SK-N-SH treated with all-trans-retinoic acid at 6 μM for 48 hours (cell line): ENCODE measurements around the gene AIF1L.

Source experiments
- ATAC-seq: fragments of 200-7000 bp; cut with Tn5 transposase; 3 replicates; pipeline ENCODE4 v1.9.1; 2020; ENCODE audit warnings: mild to moderate bottlenecking, moderate library complexity
- ARNTL ChIP-seq: fragments of 450-650 bp; formaldehyde crosslinking; IDR thresholded peaks from 2 replicates; pipeline ENCODE4 v1.5.0; 2020; ENCODE audit warnings: low read depth, mild to moderate bottlenecking, moderate library complexity, borderline replicate concordance
- BACH2 ChIP-seq: fragments of 250-450 bp; sonication (Bioruptor Pico); IDR thresholded peaks from 2 replicates; pipeline ENCODE4 v1.9.0; 2021; ENCODE audit warnings: mild to moderate bottlenecking, borderline replicate concordance
- CSDC2 ChIP-seq: fragments of 250-450 bp; sonication (Bioruptor Pico); IDR thresholded peaks from 2 replicates; pipeline ENCODE4 v1.5.0; 2020; ENCODE audit warnings: mild to moderate bottlenecking, moderate library complexity
- ESRRG ChIP-seq: fragments of 250-450 bp; sonication (Bioruptor Pico); IDR thresholded peaks from 2 replicates; pipeline ENCODE4 v1.6.1; 2021; ENCODE audit warnings: mild to moderate bottlenecking
- GLIS3 ChIP-seq: fragments of 250-450 bp; sonication (Bioruptor Pico); IDR thresholded peaks from 2 replicates; pipeline ENCODE4 v1.5.0; 2020; ENCODE audit warnings: mild to moderate bottlenecking, moderate library complexity
- ISL1 ChIP-seq: fragments of 250-450 bp; sonication (Bioruptor Pico); IDR thresholded peaks from 2 replicates; pipeline ENCODE4 v2.1.2; 2022; ENCODE audit warnings: mild to moderate bottlenecking, moderate library complexity
- OSR1 ChIP-seq: fragments of 250-450 bp; sonication (Bioruptor Pico); IDR thresholded peaks from 2 replicates; pipeline ENCODE4 v1.8.0; 2022; ENCODE audit warnings: moderate library complexity, mild to moderate bottlenecking, inconsistent platforms
- PPARA ChIP-seq: fragments of 250-450 bp; sonication (Bioruptor Pico); IDR thresholded peaks from 2 replicates; pipeline ENCODE4 v1.5.0; 2020; ENCODE audit warnings: mild to moderate bottlenecking, borderline replicate concordance
- RARB ChIP-seq: fragments of 250-450 bp; sonication (Bioruptor Pico); IDR thresholded peaks from 2 replicates; pipeline ENCODE4 v1.8.0; 2021; ENCODE audit warnings: mild to moderate bottlenecking, moderate library complexity
- TCF4 ChIP-seq: fragments of 250-450 bp; sonication (Bioruptor Pico); IDR thresholded peaks from 2 replicates; pipeline ENCODE4 v1.8.0; 2021; ENCODE audit warnings: mild to moderate bottlenecking, moderate library complexity, borderline replicate concordance
- TOX ChIP-seq: fragments of 250-450 bp; sonication (Bioruptor Pico); IDR thresholded peaks from 2 replicates; pipeline ENCODE4 v1.8.0; 2021; ENCODE audit warnings: mild to moderate bottlenecking, moderate library complexity, borderline replicate concordance
- ZC3H10 ChIP-seq: fragments of 250-450 bp; sonication (Bioruptor Pico); IDR thresholded peaks from 2 replicates; pipeline ENCODE4 v1.5.1; 2021; ENCODE audit warnings: mild to moderate bottlenecking, moderate library complexity
- ZFP3 ChIP-seq: fragments of 250-450 bp; sonication (Bioruptor Pico); IDR thresholded peaks from 2 replicates; pipeline ENCODE4 v1.5.0; 2020; ENCODE audit warnings: mild to moderate bottlenecking, moderate library complexity
- ZFP30 ChIP-seq: fragments of 450-650 bp; formaldehyde crosslinking; IDR thresholded peaks from 2 replicates; pipeline ENCODE4 v1.5.0; 2022; ENCODE audit warnings: mild to moderate bottlenecking, moderate library complexity
- ZNF565 ChIP-seq: fragments of 450-650 bp; formaldehyde crosslinking; conservative IDR thresholded peaks from 2 replicates; pipeline ENCODE4 v1.5.0; 2020; ENCODE audit warnings: low read depth, mild to moderate bottlenecking, moderate library complexity
- ZNF70 ChIP-seq: fragments of 450-650 bp; formaldehyde crosslinking; IDR thresholded peaks from 2 replicates; pipeline ENCODE4 v1.5.0; 2020; ENCODE audit warnings: mild to moderate bottlenecking, moderate library complexity
- ZNF8 ChIP-seq: fragments of 450-650 bp; formaldehyde crosslinking; IDR thresholded peaks from 2 replicates; pipeline ENCODE4 v1.5.0; 2020; ENCODE audit warnings: mild to moderate bottlenecking, moderate library complexity
- TF ChIP-seq, protein P1 (sequence below): fragments of 250-450 bp; sonication (Bioruptor Pico); IDR thresholded peaks from 2 replicates; pipeline ENCODE4 v1.5.1; 2020; ENCODE audit warnings: low read depth, mild to moderate bottlenecking, moderate library complexity
- TF ChIP-seq, protein P2 (sequence below): fragments of 250-450 bp; sonication (Bioruptor Pico); IDR thresholded peaks from 2 replicates; pipeline ENCODE4 v1.8.0; 2020; ENCODE audit warnings: mild to moderate bottlenecking, moderate library complexity, borderline replicate concordance
- TF ChIP-seq, protein P3 (sequence below): fragments of 250-450 bp; sonication (Bioruptor Pico); IDR thresholded peaks from 2 replicates; pipeline ENCODE4 v1.8.0; 2021; ENCODE audit warnings: low read depth, mild to moderate bottlenecking, moderate library complexity, borderline replicate concordance
- TF ChIP-seq, protein P4 (sequence below): fragments of 250-450 bp; sonication (Bioruptor Pico); IDR thresholded peaks from 2 replicates; pipeline ENCODE4 v1.5.0; 2020; ENCODE audit warnings: mild to moderate bottlenecking, moderate library complexity
- TF ChIP-seq, protein P5 (sequence below): fragments of 250-450 bp; sonication (Bioruptor Pico); IDR thresholded peaks from 2 replicates; pipeline ENCODE4 v1.5.1; 2021; ENCODE audit warnings: mild to moderate bottlenecking, moderate library complexity

Gene AIF1L

DNA sequence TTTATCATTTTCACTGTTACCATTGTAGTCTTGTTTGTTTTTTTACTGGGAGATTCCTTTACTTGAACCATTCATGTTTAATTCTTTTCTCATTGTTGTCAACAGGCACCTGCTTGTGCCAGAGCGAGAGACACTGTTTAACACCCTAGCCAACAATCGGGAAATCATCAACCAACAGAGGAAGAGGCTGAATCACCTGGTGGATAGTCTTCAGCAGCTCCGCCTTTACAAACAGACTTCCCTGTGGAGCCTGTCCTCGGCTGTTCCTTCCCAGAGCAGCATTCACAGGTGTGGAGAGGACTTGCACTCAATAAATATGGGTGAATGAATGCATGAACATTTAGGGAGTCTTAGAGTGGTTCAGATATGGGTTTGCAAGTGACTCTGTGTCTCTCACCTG, 66.6 kb downstream of the AIF1L start:
- ATAC-seq = no peak

DNA sequence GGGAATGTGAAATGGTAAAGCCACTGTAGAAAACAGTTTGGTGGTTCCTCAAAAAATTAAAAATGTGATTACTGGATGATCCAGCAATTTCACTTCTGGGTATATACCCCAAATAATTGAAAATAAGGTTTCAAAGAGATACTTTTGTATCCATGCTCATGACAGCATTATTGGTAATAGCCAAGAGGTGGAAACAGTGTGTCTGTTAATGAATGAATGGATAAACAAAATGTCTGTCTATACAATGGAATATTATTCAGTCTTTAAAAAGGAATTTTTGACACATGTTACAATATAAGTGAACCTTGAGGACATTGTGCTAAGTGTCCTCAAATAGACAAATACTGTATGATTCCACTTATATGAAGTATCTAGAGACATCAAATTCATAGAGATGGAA, 69.2 kb downstream of the AIF1L start:
- TF ChIP-seq, protein P1, sequence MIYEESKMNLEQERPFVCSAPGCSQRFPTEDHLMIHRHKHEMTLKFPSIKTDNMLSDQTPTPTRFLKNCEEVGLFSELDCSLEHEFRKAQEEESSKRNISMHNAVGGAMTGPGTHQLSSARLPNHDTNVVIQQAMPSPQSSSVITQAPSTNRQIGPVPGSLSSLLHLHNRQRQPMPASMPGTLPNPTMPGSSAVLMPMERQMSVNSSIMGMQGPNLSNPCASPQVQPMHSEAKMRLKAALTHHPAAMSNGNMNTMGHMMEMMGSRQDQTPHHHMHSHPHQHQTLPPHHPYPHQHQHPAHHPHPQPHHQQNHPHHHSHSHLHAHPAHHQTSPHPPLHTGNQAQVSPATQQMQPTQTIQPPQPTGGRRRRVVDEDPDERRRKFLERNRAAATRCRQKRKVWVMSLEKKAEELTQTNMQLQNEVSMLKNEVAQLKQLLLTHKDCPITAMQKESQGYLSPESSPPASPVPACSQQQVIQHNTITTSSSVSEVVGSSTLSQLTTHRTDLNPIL (CRISPR knock-in tag) = no peak
- TF ChIP-seq ZC3H10 (CRISPR knock-in tag) (no peak), ZFP30 (no peak), ZFP3 (no peak), ZNF565 (no peak), OSR1 (no peak), ARNTL (CRISPR knock-in tag) (no peak), ZNF8 (no peak), TOX (CRISPR knock-in tag) (no peak)
- TF ChIP-seq, protein P2, sequence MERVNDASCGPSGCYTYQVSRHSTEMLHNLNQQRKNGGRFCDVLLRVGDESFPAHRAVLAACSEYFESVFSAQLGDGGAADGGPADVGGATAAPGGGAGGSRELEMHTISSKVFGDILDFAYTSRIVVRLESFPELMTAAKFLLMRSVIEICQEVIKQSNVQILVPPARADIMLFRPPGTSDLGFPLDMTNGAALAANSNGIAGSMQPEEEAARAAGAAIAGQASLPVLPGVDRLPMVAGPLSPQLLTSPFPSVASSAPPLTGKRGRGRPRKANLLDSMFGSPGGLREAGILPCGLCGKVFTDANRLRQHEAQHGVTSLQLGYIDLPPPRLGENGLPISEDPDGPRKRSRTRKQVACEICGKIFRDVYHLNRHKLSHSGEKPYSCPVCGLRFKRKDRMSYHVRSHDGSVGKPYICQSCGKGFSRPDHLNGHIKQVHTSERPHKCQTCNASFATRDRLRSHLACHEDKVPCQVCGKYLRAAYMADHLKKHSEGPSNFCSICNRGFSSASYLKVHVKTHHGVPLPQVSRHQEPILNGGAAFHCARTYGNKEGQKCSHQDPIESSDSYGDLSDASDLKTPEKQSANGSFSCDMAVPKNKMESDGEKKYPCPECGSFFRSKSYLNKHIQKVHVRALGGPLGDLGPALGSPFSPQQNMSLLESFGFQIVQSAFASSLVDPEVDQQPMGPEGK (CRISPR knock-in tag) = no peak
- no peak for ATAC-seq

More for the DNA sequence above, 66.6 kb downstream of the AIF1L start:
- TF ChIP-seq, protein P3, sequence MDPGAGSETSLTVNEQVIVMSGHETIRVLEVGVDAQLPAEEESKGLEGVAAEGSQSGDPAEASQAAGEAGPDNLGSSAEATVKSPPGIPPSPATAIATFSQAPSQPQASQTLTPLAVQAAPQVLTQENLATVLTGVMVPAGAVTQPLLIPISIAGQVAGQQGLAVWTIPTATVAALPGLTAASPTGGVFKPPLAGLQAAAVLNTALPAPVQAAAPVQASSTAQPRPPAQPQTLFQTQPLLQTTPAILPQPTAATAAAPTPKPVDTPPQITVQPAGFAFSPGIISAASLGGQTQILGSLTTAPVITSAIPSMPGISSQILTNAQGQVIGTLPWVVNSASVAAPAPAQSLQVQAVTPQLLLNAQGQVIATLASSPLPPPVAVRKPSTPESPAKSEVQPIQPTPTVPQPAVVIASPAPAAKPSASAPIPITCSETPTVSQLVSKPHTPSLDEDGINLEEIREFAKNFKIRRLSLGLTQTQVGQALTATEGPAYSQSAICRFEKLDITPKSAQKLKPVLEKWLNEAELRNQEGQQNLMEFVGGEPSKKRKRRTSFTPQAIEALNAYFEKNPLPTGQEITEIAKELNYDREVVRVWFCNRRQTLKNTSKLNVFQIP (CRISPR knock-in tag) = no peak
- no peak for TF ChIP-seq ZC3H10 (CRISPR knock-in tag)
- no peak for TF ChIP-seq RARB
- no peak for TF ChIP-seq ARNTL (CRISPR knock-in tag)
- no peak for TF ChIP-seq OSR1
- no peak for TF ChIP-seq ZFP3
- TF ChIP-seq, protein P4, sequence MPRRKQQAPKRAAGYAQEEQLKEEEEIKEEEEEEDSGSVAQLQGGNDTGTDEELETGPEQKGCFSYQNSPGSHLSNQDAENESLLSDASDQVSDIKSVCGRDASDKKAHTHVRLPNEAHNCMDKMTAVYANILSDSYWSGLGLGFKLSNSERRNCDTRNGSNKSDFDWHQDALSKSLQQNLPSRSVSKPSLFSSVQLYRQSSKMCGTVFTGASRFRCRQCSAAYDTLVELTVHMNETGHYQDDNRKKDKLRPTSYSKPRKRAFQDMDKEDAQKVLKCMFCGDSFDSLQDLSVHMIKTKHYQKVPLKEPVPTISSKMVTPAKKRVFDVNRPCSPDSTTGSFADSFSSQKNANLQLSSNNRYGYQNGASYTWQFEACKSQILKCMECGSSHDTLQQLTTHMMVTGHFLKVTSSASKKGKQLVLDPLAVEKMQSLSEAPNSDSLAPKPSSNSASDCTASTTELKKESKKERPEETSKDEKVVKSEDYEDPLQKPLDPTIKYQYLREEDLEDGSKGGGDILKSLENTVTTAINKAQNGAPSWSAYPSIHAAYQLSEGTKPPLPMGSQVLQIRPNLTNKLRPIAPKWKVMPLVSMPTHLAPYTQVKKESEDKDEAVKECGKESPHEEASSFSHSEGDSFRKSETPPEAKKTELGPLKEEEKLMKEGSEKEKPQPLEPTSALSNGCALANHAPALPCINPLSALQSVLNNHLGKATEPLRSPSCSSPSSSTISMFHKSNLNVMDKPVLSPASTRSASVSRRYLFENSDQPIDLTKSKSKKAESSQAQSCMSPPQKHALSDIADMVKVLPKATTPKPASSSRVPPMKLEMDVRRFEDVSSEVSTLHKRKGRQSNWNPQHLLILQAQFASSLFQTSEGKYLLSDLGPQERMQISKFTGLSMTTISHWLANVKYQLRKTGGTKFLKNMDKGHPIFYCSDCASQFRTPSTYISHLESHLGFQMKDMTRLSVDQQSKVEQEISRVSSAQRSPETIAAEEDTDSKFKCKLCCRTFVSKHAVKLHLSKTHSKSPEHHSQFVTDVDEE (CRISPR knock-in tag) = no peak
- no peak for TF ChIP-seq ZNF8
- TF ChIP-seq, protein P2 (CRISPR knock-in tag) = no peak
- no peak for TF ChIP-seq ZFP30
- TF ChIP-seq ZNF565 = no peak
- TF ChIP-seq ESRRG (CRISPR knock-in tag) = no peak
- TF ChIP-seq PPARA (CRISPR knock-in tag) = no peak
- TF ChIP-seq CSDC2 = no peak
- TF ChIP-seq BACH2 (CRISPR knock-in tag) = no peak
- no peak for TF ChIP-seq ZNF70 (CRISPR knock-in tag)
- TF ChIP-seq, protein P5, sequence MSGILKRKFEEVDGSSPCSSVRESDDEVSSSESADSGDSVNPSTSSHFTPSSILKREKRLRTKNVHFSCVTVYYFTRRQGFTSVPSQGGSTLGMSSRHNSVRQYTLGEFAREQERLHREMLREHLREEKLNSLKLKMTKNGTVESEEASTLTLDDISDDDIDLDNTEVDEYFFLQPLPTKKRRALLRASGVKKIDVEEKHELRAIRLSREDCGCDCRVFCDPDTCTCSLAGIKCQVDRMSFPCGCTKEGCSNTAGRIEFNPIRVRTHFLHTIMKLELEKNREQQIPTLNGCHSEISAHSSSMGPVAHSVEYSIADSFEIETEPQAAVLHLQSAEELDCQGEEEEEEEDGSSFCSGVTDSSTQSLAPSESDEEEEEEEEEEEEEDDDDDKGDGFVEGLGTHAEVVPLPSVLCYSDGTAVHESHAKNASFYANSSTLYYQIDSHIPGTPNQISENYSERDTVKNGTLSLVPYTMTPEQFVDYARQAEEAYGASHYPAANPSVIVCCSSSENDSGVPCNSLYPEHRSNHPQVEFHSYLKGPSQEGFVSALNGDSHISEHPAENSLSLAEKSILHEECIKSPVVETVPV = no peak

DNA sequence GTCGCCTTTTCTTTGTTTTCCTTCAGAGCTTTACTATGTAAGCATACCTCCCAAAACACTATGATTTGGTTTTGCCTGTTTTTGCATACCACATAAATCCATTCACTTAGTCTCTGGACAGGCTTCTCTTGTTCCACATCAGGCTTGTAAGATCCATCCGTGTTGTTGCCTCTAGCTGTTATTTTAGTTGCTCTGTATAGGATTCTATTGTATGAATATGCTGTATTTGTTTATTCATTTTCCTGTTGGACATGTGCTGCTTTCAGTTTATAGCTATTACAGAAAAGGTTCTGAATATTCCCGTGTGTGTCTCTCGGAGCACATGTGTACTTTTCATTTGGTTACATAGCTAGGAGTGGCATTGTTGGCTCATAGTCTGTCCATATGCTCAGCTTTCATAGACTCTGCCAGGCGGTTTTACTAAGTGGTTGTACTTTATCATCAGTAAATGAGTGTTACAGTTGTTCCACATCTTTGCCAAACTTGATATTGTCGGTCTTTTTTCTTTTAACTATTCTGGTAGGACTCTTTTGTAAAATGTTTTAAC, 70.9 kb downstream of the AIF1L start:
- no peak for ATAC-seq
- TF ChIP-seq ZFP30 (no peak), ISL1 (CRISPR knock-in tag) (no peak), ZFP3 (no peak), TCF4 (CRISPR knock-in tag) (no peak), RARB (no peak), GLIS3 (CRISPR knock-in tag) (no peak), CSDC2 (no peak), ESRRG (CRISPR knock-in tag) (no peak), ARNTL (CRISPR knock-in tag) (no peak), ZNF70 (CRISPR knock-in tag) (no peak)
- TF ChIP-seq, protein P5 = no peak
- TF ChIP-seq, protein P3 (CRISPR knock-in tag) = no peak
